HG02852 (cell line): ENCODE data around the gene TMSB10.

Experiments
- ATAC-seq: cut with Tn5 transposase; IDR thresholded peaks from one replicate; pipeline ENCODE4 v1.9.1; 2021; ENCODE audit warnings: mild to moderate bottlenecking, moderate library complexity; ENCODE audit not compliant: unreplicated experiment

TMSB10 gene

DNA sequence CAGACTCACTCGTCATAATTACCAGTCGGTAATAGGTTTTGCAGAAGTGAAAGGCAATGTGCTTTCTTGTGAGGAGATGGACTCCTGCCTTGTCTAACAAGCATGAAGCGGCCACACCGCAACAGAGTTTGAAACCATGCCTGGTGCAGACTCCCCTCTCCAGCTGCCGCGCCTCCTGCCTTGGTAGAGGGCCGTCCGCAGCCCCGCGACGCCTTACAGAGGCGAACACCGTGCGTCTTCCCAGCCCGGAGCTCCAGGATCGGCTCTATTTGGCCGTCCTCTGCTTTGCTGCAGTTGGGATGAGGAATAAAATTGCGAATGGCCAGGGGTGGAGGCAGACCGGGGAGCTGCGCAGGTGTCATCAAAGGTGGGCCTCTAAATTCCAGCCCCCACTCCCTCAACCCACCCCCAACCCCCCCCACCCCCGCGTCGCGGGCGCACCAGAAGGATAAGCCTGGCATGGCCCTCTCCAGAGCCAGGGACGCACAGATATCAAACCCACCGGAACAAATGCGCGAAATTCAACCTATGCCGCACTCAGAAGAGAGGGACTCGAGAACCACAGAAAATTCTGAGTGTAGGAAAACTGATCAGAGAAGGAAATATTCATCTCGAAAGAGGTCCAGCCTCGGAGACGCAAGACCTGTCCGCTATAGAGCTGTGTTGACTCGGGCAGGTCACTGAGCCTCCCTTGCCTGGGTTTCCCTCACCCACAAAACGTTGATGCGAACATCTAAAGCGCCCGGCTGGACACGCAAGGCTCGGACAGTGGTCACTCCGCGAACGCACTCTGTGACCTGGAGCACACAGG lies 25.7 kb upstream of the TMSB10 start:
- peak; percentile 63 for ATAC-seq

GRCh38 chr2:84880395-84880644 lies 25.1 kb upstream of the TMSB10 start:
- no peak for ATAC-seq

GRCh38 chr2:84880645-84881521 lies 24.6 kb upstream of the TMSB10 start, which contains the start of gene TRABD2A:
TRABD2A (minus strand) TSS chr2:84881084; CDS start chr2:84881039, 45 bp downstream.
- ATAC-seq: no peak

GRCh38 chr2:84881581-84882413 lies 23.7 kb upstream of the TMSB10 start:
- peak; percentile 62 for ATAC-seq

DNA sequence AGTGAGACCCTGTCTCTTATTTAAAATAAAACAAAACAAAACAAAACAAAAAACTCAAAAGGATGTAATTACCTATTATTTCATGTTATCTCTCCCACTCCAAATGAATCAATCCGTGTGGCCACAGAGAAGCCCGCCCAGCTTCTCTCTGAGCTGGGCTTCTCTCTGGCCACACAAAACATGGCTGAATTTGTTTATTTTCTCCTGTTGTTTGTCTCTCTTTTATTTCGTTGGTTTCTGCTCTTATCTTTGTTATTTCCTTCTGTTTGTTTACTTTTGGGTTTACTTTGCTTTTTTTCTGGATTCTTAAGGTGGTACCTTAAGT lies 23.1 kb upstream of the TMSB10 start:
- ATAC-seq: no peak

GRCh38 chr2:84882775-84883550 lies 22.5 kb upstream of the TMSB10 start:
- ATAC-seq: no peak

- ATAC-seq: no peak
These were observed 21.0 kb upstream of the TMSB10 start for GRCh38 chr2:84884449-84884848.

DNA sequence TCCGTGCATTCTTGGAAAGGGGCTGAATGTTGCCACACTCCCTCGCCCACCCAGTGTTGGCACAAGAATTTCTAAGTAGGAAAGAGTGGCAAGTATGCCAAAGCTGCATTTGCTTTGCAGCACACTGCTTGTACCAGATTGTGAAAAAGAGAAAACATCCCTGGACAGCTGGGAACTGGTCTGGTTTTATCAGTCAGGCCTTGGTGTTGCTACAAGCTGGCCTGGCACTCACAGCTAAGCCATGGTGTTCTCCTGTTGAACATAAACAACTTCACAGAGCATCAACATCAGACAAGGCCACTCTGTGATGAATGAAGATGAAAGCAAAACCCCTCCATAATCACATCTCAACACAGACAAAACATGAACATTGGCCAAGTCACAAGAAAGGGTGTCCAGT lies 20.3 kb upstream of the TMSB10 start:
- no peak for ATAC-seq

DNA sequence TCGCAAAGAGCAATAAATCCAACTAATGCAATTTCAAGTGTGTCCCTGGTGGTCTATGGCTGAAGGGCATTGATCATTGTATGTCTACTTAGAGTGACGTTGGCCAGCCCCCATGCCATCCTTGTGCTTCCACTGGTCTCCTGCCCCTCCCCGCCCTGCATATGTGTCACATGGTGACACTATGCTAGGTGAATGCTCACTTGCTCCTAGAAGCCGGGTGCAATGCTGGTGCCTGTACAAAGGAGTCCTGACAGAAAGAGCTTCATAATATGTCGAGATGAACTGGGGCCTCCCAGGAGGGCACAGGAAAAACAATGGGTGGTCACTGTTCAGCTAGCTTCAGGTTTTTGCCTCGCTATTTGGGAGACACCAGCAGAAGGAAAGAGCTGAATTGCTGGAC lies 18.7 kb upstream of the TMSB10 start:
- no peak for ATAC-seq

- ATAC-seq: peak; percentile 99
These were observed 16.8 kb upstream of the TMSB10 start for GRCh38 chr2:84888401-84889276.

DNA sequence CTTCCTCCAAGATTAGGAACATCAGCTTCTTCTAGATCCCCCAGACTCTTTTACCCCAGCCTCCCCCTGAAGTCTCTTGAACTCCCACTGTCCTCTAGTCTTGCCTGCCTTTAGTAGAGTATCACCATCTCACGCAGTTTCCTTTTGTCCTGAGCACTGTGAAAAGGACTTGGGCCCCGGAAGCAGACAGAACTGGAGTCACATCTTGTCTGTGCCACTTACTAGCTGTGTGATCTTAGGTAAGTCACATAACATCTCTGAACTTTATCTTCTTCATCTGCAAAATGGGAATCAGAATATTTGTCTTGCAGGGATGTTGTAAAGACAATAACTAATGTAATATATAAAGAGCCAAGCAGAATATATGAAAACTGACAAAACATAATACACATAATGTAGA lies 16.1 kb upstream of the TMSB10 start:
- peak; percentile 2 for ATAC-seq

DNA sequence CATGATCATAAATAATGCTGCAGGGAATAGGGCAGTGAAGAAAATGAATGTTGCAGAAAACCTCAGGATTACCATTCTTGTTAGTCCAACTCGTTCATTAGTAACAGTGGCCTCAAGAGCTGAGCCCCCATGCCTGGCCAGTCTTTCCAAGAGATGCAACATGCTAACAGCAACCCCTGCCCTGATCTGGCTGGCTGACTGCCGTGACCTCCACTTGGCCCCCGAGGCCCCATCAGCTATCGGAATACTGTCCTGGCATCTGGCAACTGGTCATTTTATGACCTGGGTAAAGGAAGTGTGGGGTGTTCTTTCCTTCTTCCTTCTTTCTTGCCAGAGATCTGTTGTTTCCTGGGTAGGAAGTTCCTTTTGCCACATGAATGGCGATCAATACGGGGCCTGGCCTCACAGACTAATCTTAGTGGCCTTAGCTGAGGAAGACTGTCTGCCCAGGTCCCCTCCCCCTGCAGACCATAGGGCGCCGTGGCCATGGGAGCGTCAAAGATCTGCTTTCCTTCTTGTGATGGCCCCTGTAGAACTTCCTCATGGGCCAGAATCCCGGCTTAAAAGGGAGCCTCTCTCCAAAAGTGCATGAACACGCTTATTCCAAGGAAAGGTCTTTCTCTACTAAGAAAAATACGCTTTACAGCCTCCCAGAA lies 14.0 kb upstream of the TMSB10 start:
- ATAC-seq: no peak

GRCh38 chr2:84894131-84894586 lies 11.3 kb upstream of the TMSB10 start:
- ATAC-seq: no peak

GRCh38 chr2:84894758-84895520 lies 10.5 kb upstream of the TMSB10 start:
- no peak for ATAC-seq

DNA sequence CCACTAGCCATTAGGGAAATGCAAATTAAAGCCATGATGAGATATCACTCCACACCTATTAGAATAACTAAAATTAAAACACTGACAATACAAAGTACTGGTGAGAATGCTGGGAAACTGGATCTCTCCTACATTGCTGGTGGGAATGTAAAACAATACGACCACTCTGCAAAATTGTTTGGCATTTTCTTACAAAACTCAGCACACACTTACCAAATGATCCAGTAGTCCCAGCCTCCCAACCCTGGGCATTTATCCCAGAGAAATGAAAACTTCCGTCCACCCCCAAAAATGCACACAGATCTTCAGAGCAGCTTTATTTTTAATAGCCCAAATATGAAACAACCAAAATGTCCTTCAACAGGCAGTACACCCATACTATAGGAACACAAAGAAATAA lies 8.9 kb upstream of the TMSB10 start:
- ATAC-seq: no peak

DNA sequence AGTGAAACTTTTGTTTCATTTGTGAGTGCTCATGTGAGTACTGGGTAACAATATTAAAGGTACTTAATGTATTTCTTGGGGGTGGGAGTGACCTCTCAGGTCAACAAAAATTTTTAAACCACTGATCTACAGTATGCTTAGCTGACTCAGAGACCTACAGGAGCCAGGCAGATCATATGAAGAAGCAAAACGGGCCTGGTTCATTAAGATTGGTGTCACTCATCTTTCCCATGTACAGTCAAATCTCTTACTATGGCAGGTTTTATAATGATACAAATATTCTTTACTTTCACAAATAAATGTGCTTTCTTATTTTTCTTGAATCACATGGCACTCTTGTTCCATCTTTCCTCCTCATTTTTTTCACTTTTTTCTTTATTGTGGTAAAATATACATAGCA lies 7.7 kb upstream of the TMSB10 start:
- ATAC-seq: no peak

GRCh38 chr2:84899304-84900204 lies 5.9 kb upstream of the TMSB10 start:
- ATAC-seq: no peak
